Measurements from ENCODE around the gene CFAP90.

DNA sequence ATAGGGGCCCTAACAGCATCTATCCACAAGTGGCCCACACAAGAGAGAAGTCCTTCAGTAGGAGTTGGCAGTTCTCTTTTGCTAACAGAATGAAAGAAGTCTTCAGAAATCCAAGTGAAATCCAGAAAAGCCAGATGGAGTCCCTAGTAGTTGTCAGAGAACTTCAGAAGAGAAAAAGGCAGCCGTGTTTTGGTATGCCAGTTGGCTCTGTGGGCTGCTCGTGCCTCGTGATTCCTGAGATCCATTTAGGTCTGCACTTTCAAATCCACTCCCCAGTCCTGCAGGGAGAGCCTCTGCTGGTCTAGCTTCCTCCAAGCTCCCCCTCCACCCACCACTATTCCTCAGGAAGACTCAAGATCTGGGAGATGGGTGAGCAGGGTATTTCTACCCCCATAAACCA, 69.0 kb downstream of the CFAP90 start:
- no peak for TF ChIP-seq CTCF (IDR thresholded peaks at IDR 0.05; ENCODE audit: insufficient read depth, low read depth, low read length)
- no peak for TF ChIP-seq EZH2 (IDR thresholded peaks at IDR 0.05; ENCODE audit: insufficient read depth, low read length)

All from astrocyte (in vitro differentiated cells and primary cell).